Activated naive CD8-positive, alpha-beta T cell treated with anti-CD3 and anti-CD28 coated beads, Interleukin-2, amount 50 U/mL, for 24 hours (primary cell): ENCODE data around the gene TLN1.

Experiments used
- ATAC-seq: fragments of 150-1000 bp; cut with Tn5 transposase; one replicate; pipeline ENCODE4 v1.10.0; 2021
- DNase-seq: peaks from one replicate; pipeline ENCODE4 v3.0.0; 2021
- H3K27ac Mint-ChIP-seq: one replicate; pipeline ENCODE4 v1.8.0; 2021; ENCODE audit warnings: mild to moderate bottlenecking, mixed read lengths
- H3K27me3 Mint-ChIP-seq: one replicate; pipeline ENCODE4 v1.8.0; 2021; ENCODE audit warnings: mixed read lengths
- H3K36me3 Mint-ChIP-seq: one replicate; pipeline ENCODE4 v1.8.0; 2021; ENCODE audit warnings: low read depth, mixed read lengths
- H3K4me1 Mint-ChIP-seq: one replicate; pipeline ENCODE4 v1.8.0; 2021; ENCODE audit warnings: mixed read lengths
- H3K4me3 Mint-ChIP-seq: one replicate; pipeline ENCODE4 v1.8.0; 2021; ENCODE audit warnings: mild to moderate bottlenecking, moderate library complexity, mixed read lengths
- H3K9me3 Mint-ChIP-seq: one replicate; pipeline ENCODE4 v1.8.0; 2021; ENCODE audit warnings: mixed read lengths

Gene TLN1

DNA sequence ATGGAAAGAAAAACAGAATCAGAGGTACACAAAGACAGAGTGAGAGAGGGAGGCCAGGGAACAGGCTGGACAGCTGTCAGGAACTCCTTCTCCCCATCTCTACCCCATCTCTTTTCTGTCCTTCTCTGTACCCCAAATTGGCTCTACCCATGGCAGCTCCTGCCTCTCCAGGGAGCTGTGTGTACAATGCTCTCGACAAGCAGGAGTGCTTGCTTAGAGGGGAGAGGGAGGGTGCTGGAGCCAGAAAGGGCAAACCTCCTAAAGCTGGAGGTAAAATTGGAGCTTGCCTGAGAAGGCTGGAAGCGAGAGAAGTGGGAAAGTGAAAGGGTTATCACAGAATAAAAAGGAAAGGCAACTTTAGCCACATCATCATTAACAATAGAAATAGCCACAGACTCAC, 48.7 kb downstream of the TLN1 start:
- H3K27ac Mint-ChIP-seq: no peak overlapping the region
- ATAC-seq (no peak), DNase-seq (no peak)
- no peaks in the 10 kb centered on the region for H3K36me3 Mint-ChIP-seq
- no peaks in the 10 kb centered on the region for H3K27me3 Mint-ChIP-seq
- peaks cover 8% of the 10 kb centered on the region for H3K4me1 Mint-ChIP-seq
- no peaks in the 10 kb centered on the region for H3K9me3 Mint-ChIP-seq
- H3K4me3 Mint-ChIP-seq: no peak overlapping the region

- ATAC-seq: no peak
- Mint-ChIP-seq H3K4me3 (no peak overlapping the region), H3K27ac (no peak overlapping the region)
These were observed 49.3 kb downstream of the TLN1 start for GRCh38 chr9:35682520-35683315.

DNA sequence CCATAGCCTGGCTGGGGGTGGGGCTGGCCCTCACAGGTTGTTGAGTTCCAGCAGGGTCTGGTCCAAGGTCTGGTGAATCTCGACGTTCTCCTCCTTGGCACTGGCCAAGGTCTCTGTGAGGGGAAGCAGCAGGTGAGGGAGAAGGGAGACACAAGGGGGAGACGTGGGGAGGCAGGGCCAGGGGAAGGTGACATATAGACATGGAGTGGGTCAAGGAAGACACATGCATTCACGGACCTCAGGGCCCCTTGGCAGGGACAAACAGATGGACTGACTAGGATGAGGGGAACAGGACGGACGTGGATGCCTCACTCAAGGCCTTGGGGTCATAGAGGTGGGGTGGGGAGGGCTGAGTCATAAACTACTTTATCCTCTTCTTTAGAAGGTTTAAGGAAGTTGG, 49.9 kb downstream of the TLN1 start:
- Mint-ChIP-seq H3K4me1 (no peaks in the 10 kb centered on the region), H3K36me3 (no peaks in the 10 kb centered on the region), H3K9me3 (no peaks in the 10 kb centered on the region), H3K27me3 (no peaks in the 10 kb centered on the region), H3K27ac (no peak overlapping the region), H3K4me3 (no peak overlapping the region)
- DNase-seq: no peak
- no peak for ATAC-seq

More at GRCh38 chr9:35682520-35683315, 49.3 kb downstream of the TLN1 start:
- H3K9me3 Mint-ChIP-seq: no peaks in the 10 kb centered on the region
- peaks cover 4% of the 10 kb centered on the region for H3K4me1 Mint-ChIP-seq
- no peaks in the 10 kb centered on the region for H3K36me3 Mint-ChIP-seq
- no peaks in the 10 kb centered on the region for H3K27me3 Mint-ChIP-seq
- DNase-seq: no peak

DNA sequence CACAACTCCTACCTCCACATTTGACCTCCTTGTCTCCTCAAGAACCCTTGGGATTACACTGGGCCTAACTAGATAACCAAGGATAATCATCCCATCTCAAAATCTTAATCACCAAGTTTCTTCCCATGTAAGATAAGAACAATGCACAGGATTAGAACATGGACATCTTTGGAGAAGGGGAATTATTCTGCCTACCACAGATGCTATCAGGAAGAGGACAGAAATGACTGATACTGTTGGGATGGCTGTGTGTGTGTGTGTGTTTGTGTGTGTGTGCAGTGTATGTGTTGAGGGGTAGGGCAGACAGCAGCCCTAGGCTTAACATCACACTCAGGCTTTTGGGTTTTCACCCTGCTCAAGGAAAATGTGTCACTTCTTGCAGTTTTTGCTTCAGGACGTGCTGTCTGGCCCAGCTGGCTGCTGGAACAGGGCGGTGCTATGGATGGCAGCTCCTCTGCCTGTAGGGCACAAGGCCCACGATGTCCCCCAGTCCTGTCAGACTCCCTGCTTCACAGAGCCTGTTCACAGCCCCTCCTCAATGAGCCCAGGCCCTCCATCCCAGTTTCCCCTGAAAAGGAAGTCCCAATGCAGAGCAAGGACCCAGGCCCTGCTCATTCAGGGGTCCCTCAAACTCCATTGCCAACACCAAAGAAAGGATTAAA, 50.5 kb downstream of the TLN1 start:
- no peak for ATAC-seq
- no peak overlapping the region for H3K4me3 Mint-ChIP-seq
- peaks cover 2% of the 10 kb centered on the region for H3K27me3 Mint-ChIP-seq
- H3K27ac Mint-ChIP-seq: no peak overlapping the region
- H3K9me3 Mint-ChIP-seq: no peaks in the 10 kb centered on the region
- DNase-seq: no peak
- peaks cover 1% of the 10 kb centered on the region for H3K4me1 Mint-ChIP-seq
- no peaks in the 10 kb centered on the region for H3K36me3 Mint-ChIP-seq

DNA sequence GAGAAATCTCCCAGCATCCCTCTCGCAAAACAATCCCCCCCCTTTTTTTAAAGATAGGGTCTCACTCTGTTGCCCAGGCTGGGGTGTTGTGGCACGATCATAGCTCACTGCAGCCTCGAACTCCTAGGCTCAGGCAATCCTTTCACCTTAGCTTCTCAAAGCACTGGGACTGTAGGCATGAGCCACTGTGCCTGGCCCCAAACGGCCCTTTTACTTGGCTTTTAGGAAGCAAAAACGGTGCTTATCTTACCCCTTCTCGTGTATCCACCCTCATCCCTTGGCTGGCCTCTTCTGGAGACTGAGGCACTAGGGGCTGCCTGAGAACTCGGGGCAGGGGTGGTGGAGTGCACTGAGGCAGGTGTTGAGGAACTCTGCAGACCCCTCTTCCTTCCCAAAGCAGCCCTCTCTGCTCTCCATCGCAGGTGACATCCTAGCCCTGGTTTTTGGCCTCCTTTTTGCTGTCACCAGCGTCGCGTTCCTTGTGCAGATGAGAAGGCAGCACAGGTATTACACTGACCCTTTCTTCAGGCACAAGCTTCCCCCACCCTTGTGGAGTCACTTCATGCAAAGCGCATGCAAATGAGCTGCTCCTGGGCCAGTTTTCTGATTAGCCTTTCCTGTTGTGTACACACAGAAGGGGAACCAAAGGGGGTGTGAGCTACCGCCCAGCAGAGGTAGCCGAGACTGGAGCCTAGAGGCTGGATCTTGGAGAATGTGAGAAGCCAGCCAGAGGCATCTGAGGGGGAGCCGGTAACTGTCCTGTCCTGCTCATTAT, 51.5 kb downstream of the TLN1 start:
- no peaks in the 10 kb centered on the region for H3K36me3 Mint-ChIP-seq
- H3K4me3 Mint-ChIP-seq: no peak overlapping the region
- H3K27ac Mint-ChIP-seq: no peak overlapping the region
- DNase-seq: no peak
- ATAC-seq: no peak
- peaks cover 5% of the 10 kb centered on the region for H3K4me1 Mint-ChIP-seq
- peaks cover 6% of the 10 kb centered on the region for H3K27me3 Mint-ChIP-seq
- no peaks in the 10 kb centered on the region for H3K9me3 Mint-ChIP-seq

DNA sequence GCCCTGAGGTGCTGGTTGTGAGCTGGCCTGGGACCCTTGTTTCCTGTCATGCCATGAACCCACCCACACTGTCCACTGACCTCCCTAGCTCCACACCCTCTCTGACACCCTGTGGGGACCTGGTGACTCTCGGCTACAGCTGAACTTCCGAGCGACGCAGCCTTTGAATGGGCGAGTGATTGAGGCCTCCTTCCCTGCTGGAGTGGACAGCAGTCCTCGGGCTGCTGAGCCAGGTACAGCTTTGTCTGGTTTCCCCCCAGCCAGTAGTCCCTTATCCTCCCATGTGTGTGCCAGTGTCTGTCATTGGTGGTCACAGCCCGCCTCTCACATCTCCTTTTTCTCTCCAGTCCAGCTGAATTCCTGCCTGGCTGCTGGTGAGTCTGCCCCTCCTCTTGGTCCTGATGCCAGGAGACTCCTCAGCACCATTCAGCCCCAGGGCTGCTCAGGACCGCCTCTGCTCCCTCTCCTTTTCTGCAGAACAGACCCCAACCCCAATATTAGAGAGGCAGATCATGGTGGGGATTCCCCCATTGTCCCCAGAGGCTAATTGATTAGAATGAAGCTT, 52.1 kb downstream of the TLN1 start:
- Mint-ChIP-seq H3K4me1 (peaks cover 5% of the 10 kb centered on the region), H3K4me3 (no peak overlapping the region), H3K9me3 (no peaks in the 10 kb centered on the region), H3K27me3 (peaks cover 6% of the 10 kb centered on the region), H3K27ac (no peak overlapping the region), H3K36me3 (no peaks in the 10 kb centered on the region)
- ATAC-seq (no peak), DNase-seq (no peak)

- H3K36me3 Mint-ChIP-seq: no peaks in the 10 kb centered on the region
- no peak overlapping the region for H3K4me3 Mint-ChIP-seq
- peaks cover 8% of the 10 kb centered on the region for H3K4me1 Mint-ChIP-seq
- DNase-seq: no peak
- H3K9me3 Mint-ChIP-seq: no peaks in the 10 kb centered on the region
- no peak for ATAC-seq
- H3K27ac Mint-ChIP-seq: no peak overlapping the region
- peaks cover 11% of the 10 kb centered on the region for H3K27me3 Mint-ChIP-seq
These were observed 52.9 kb downstream of the TLN1 start for GRCh38 chr9:35679091-35679490.

GRCh38 chr9:35675732-35676392, 56.1 kb downstream of the TLN1 start:
- peak overlapping the region; percentile 66 for H3K4me3 Mint-ChIP-seq
- peaks cover 11% of the 10 kb centered on the region for H3K27me3 Mint-ChIP-seq
- H3K4me1 Mint-ChIP-seq: peaks cover 12% of the 10 kb centered on the region
- DNase-seq: peak; percentile 66
- H3K27ac Mint-ChIP-seq: peak overlapping the region; percentile 56
- H3K9me3 Mint-ChIP-seq: no peaks in the 10 kb centered on the region
- peak; percentile 74 for ATAC-seq
- H3K36me3 Mint-ChIP-seq: no peaks in the 10 kb centered on the region

DNA sequence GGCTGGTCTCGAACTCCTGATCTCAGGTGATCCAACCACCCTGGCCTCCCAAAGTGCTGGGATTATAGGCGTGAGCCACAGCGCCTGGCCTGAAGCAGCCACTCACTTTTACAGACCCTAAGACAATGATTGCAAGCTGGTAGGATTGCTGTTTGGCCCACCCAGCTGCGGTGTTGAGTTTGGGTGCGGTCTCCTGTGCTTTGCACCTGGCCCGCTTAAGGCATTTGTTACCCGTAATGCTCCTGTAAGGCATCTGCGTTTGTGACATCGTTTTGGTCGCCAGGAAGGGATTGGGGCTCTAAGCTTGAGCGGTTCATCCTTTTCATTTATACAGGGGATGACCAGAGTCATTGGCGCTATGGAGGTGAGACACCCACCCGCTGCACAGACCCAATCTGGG, 56.8 kb downstream of the TLN1 start:
- H3K4me1 Mint-ChIP-seq: peaks cover 12% of the 10 kb centered on the region
- ATAC-seq: peak; percentile 10
- H3K27ac Mint-ChIP-seq: no peak overlapping the region
- peaks cover 11% of the 10 kb centered on the region for H3K27me3 Mint-ChIP-seq
- H3K36me3 Mint-ChIP-seq: no peaks in the 10 kb centered on the region
- H3K9me3 Mint-ChIP-seq: no peaks in the 10 kb centered on the region
- no peak for DNase-seq
- peak overlapping the region; percentile 43 for H3K4me3 Mint-ChIP-seq

DNA sequence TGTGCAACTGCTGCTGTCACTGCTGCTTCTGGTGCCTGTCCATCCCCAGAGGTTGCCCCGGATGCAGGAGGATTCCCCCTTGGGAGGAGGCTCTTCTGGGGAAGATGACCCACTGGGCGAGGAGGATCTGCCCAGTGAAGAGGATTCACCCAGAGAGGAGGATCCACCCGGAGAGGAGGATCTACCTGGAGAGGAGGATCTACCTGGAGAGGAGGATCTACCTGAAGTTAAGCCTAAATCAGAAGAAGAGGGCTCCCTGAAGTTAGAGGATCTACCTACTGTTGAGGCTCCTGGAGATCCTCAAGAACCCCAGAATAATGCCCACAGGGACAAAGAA, 58.0 kb downstream of the TLN1 start:
- DNase-seq: no peak
- H3K27ac Mint-ChIP-seq: no peak overlapping the region
- H3K4me3 Mint-ChIP-seq: no peak overlapping the region
- no peak for ATAC-seq
- peaks cover 11% of the 10 kb centered on the region for H3K27me3 Mint-ChIP-seq
- no peaks in the 10 kb centered on the region for H3K9me3 Mint-ChIP-seq
- peaks cover 12% of the 10 kb centered on the region for H3K4me1 Mint-ChIP-seq
- no peaks in the 10 kb centered on the region for H3K36me3 Mint-ChIP-seq

DNA sequence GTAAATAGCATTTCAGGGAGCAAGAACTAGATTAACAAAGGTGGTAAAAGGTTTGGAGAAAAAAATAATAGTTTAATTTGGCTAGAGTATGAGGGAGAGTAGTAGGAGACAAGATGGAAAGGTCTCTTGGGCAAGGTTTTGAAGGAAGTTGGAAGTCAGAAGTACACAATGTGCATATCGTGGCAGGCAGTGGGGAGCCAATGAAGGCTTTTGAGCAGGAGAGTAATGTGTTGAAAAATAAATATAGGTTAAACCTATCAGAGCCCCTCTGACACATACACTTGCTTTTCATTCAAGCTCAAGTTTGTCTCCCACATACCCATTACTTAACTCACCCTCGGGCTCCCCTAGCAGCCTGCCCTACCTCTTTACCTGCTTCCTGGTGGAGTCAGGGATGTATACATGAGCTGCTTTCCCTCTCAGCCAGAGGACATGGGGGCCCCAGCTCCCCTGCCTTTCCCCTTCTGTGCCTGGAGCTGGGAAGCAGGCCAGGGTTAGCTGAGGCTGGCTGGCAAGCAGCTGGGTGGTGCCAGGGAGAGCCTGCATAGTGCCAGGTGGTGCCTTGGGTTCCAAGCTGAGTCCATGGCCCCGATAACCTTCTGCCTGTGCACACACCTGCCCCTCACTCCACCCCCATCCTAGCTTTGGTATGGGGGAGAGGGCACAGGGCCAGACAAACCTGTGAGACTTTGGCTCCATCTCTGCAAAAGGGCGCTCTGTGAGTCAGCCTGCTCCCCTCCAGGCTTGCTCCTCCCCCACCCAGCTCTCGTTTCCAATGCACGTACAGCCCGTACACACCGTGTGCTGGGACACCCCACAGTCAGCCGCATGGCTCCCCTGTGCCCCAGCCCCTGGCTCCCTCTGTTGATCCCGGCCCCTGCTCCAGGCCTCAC, 58.6 kb downstream of the TLN1 start, which contains the start of gene CA9:
CA9 (plus strand) TSS at position 797 of the 893 bp plus-strand sequence; CDS start at position 829, 32 bp downstream.
- H3K27me3 Mint-ChIP-seq: peaks cover 11% of the 10 kb centered on the region
- peaks cover 12% of the 10 kb centered on the region for H3K4me1 Mint-ChIP-seq
- H3K9me3 Mint-ChIP-seq: no peaks in the 10 kb centered on the region
- DNase-seq: no peak
- H3K4me3 Mint-ChIP-seq: peak within 1 kb of the TSS; percentile 55
- peak; percentile 57 for ATAC-seq
- no peak within 1 kb of the TSS for H3K27ac Mint-ChIP-seq
- no peaks in the 10 kb centered on the region for H3K36me3 Mint-ChIP-seq

DNA sequence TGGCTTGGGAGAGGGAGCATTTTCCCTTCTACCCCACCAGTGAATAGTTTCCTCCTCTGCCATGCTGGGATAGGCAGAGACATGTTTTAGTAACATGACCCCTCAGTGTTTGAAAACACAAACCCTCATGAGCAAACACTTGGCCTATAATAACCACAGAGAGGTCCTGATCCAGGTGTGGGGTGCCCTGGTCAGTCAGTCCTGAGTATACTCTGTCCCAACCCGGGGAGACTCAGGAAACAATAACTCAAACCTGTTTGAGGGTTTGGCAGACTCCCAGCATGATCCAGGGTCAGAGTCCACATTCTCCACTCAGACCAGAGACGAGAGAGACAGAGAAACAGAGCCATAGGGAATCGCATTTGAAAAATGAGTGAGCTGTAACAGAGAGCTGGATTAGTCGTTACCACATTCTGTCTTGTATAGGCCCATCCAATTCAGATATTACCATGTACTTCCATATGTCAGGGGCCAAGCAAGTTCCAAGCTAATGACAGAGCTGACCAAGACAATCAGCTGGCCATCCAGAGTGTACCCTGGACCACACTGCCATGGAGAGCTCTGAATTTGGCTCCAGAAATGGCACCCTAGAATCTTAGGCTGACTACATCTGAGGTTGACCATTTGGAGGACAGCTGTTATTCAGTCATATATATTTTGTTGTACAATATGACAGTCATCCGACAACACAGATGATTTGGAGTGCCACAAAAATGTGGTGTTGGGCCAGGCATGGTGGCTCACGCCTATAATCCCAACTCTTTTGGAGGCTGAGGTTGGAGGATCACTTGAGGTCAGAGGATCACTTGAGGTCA, 62.5 kb downstream of the TLN1 start:
- Mint-ChIP-seq H3K36me3 (no peaks in the 10 kb centered on the region), H3K27me3 (peaks cover 5% of the 10 kb centered on the region), H3K4me1 (peaks cover 13% of the 10 kb centered on the region), H3K9me3 (no peaks in the 10 kb centered on the region), H3K4me3 (no peak overlapping the region), H3K27ac (no peak overlapping the region)
- no peak for DNase-seq
- ATAC-seq: no peak

DNA sequence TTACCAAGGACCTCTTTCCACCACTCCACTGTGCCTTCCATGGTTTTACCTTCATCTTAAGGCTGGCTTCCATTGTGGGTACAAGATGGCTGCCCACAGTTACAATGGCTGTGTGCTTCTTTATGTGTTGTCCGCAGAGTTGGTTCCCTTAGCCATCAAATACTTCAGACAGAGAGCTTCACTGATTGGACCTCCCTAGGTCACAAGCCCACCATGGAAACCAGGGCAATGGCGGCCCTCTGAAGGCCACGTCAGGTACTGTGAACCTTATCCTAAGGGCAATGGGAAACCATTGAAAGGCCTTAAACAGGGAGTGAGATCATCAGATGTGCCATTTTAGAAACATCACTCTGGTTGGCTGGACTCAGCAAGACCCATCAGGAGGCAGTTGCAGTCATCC, 64.1 kb downstream of the TLN1 start:
- Mint-ChIP-seq H3K36me3 (no peaks in the 10 kb centered on the region), H3K4me1 (peaks cover 23% of the 10 kb centered on the region), H3K27me3 (peaks cover 2% of the 10 kb centered on the region), H3K9me3 (no peaks in the 10 kb centered on the region), H3K4me3 (no peak overlapping the region), H3K27ac (peak overlapping the region; percentile 39)
- no peak for ATAC-seq
- no peak for DNase-seq
